ENCODE results near the gene METTL26.
A peak's percentile ranks its signal among the peaks of the same experiment; 100 is the strongest.

Gene METTL26

GRCh38 chr16:658679-659571 is 22.8 kb upstream of the METTL26 start:
- DNase-seq = no peak

GRCh38 chr16:657487-657886 is 21.4 kb upstream of the METTL26 start:
- no peak for DNase-seq

GRCh38 chr16:654034-654433 is 17.9 kb upstream of the METTL26 start:
- no peak for DNase-seq

GRCh38 chr16:652454-653305 is 16.6 kb upstream of the METTL26 start:
- no peak for DNase-seq

GRCh38 chr16:651844-652243 is 15.7 kb upstream of the METTL26 start:
- no peak for DNase-seq

GRCh38 chr16:649631-650030 is 13.5 kb upstream of the METTL26 start:
- DNase-seq = no peak

- DNase-seq = peak; percentile 89 to 90
Measured at GRCh38 chr16:648781-649589, 12.9 kb upstream of the METTL26 start, which contains the start of gene WDR90. WDR90 (plus strand) TSS chr16:649365; CDS start chr16:649417, 52 bp downstream.

GRCh38 chr16:648071-648780 is 12.1 kb upstream of the METTL26 start:
- DNase-seq = peak; percentile 26 to 46

- no peak for DNase-seq
Measured at GRCh38 chr16:647173-647902, 11.2 kb upstream of the METTL26 start.

- DNase-seq = no peak
Measured at GRCh38 chr16:646679-647172, 10.6 kb upstream of the METTL26 start.

GRCh38 chr16:645852-646678 is 10.0 kb upstream of the METTL26 start:
- no peak for DNase-seq

- DNase-seq = no peak
Measured at GRCh38 chr16:644556-644955, 8.5 kb upstream of the METTL26 start.

GRCh38 chr16:643050-643368 is 6.9 kb upstream of the METTL26 start:
- no peak for DNase-seq

GRCh38 chr16:642189-643049 is 6.3 kb upstream of the METTL26 start:
- DNase-seq = peak; percentile 31 to 59

- DNase-seq = peak; percentile 59 to 68
Measured at GRCh38 chr16:641326-642188, 5.5 kb upstream of the METTL26 start, which contains the start of gene MCRIP2. MCRIP2 (plus strand) TSS chr16:641828; CDS start chr16:641992, 164 bp downstream.

GRCh38 chr16:640614-641013 is 4.5 kb upstream of the METTL26 start:
- DNase-seq = no peak

GRCh38 chr16:638836-639235 is 2.7 kb upstream of the METTL26 start:
- DNase-seq = no peak

GRCh38 chr16:638034-638543 is 2.0 kb upstream of the METTL26 start:
- no peak for DNase-seq

All from CD4-positive, alpha-beta T cell treated with Interleukin-4 for 1 hour (primary cell).